Stimulated activated CD4-positive, alpha-beta T cell treated with anti-CD3 and anti-CD28 coated beads, Interleukin-4, amount 100 ng/mL, for 4 hours (primary cell): Measurements from ENCODE around the gene PDCD5.
"Not testable (repeated sequence)": the region's sequence is repeated elsewhere in the genome, so short reads cannot be mapped to it uniquely, and the experiment has no call there.

ENCODE experiments used
- DNase-seq, 2 experiments: peaks; one replicate each; pipeline ENCODE4 v3.0.0-alpha.2; 2020

Gene PDCD5, protein sequence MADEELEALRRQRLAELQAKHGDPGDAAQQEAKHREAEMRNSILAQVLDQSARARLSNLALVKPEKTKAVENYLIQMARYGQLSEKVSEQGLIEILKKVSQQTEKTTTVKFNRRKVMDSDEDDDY

DNA sequence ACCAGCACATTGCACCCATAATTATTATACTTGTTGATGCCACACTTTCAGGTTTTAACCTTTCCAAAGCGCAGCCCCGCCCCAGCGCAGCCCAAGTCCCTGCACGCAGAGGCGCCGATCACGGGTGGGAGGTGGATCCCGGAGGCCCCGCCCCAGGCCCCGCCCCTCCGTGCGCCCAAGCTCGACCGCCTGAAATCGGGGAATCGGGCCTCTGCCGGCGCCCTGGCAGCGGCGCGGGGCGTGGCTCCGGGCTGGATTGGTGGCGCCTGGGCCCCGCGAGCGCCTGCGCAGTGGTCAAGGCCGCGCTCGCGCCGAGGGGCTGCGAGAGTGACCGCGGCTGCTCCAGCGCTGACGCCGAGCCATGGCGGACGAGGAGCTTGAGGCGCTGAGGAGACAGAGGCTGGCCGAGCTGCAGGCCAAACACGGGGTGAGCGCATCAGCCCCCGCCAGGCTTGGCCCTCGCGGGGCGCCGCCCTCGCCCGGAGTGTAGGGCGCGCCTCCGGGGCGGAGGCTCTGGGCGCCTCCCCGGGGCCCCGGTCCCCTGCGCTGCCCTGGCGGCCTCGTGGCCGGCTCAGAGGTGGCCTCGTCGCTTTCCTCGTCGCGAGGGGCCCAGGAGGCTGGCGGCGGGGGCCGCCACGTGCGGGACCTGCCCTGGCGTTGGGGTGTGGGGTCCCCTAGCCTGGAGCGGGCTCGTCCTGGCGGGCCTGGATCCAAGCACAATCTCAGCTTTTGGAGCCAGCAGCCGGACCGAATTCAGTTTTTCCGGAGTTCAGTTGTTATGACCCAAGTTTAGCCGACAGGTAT, at the start of gene PDCD5:
Gene PDCD5, plus strand, starts transcription at position 290 of the 804 bp plus-strand sequence. Its CDS starts 72 bp downstream, at position 362.
- peak; percentile 95 to 98 for DNase-seq

DNA sequence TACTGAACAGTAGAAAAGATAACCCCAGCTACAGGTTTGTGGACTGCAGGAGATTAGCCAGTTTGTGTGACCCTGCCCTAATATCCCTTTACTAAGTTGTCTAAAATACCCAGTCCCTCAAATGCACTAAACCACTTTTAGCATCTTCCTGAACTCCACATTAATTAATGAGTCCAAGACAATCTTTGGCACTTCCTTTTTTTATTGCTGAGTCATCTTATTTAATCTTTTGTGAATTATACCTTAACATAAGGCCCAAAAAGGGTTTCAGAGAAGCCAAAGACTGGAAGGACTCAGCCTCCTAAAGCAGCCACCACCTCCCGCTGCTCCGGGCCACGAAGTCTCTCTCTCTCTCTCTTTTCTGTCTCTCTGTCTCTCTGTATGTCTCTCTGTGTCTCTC, 48.8 kb upstream of the PDCD5 start:
- no peak for DNase-seq

DNA sequence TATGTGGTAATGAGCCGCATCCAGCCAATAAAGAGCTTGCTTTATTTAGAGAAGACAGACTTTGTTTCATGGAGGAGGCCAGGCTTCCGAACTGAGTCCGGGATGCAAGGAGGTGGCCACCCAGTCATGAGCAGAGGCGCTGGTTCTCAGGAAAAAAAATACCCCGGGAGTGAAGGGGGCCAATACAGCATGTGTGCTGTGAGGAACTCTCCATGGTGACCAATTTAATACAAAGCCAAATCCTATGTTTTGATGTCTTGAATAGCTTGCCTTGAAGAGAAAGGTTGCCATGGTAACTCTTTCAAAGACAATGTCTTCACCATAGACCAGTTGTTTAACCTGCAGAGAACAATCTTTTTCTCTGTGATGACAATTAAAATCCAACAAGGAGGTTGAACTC, 43.4 kb upstream of the PDCD5 start:
- DNase-seq: no peak

DNA sequence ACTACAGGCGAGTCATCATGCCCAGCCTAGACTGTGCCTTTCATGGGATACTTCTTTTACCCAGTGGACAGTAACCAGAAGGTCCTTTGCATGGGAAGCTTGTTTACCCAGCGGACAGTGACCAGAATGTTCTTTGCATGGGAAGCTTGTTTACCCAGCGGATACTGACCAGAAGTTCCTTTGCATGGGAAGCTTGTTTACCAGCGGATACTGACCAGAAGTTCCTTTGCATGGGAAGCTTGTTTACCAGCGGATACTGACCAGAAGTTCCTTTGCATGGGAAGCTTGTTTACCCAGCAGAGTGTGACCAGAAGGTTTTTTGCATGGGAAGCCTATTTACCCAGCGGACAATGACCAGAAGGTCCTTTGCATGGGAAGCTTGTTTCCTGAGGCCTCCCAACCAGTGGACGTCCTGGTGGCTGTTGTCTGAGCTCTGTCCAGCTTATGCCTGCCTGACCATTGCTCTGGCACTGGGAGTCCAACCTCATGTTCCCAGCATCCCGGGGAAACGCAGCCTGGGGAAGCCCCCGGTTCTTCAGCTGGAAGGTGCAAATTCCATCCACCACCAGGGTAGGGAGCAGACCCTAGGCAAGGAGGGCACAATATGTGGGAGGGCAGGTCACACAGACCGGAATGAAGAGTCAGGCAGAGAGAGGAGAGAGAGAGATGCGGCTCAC, 41.6 kb upstream of the PDCD5 start:
- no peak for DNase-seq

DNA sequence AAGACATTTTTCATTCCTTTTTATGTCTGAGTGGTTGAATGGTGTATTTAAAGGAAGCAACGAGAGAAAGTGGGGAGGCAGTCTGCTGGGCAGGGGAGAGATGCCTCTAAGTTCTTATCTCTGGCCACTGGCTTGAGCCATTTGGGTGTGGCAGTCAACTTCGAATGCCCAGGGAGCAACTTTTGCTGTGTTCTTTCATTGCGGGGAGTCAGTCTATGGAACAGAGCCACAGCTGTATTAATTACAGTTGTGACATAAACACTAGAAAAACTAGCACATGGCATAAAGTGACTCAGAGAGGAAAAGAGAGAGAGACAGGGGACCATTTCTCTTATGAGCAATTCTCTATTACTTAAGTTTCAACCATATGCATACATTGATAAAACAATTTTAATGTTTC, 40.4 kb upstream of the PDCD5 start:
- DNase-seq: no peak

DNA sequence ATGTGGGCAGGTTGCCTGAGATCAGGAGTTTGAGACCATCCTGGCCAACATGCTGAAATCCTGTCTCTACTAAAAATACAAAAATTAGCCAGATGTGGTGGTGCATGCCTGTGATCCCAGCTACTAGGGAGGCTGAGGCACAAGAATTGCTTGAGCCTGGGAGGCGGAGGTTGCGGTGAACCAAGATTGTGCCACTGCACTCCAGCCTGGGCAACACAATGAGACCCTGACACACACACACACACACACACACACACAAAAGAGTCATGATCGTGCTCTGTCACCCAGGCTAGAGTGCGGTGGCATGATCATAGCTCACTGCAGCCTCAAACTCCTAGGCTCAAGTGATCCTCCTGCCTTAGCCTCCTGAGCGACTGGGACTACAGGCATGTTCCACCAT, 39.6 kb upstream of the PDCD5 start:
- not testable (repeated sequence) for DNase-seq

DNA sequence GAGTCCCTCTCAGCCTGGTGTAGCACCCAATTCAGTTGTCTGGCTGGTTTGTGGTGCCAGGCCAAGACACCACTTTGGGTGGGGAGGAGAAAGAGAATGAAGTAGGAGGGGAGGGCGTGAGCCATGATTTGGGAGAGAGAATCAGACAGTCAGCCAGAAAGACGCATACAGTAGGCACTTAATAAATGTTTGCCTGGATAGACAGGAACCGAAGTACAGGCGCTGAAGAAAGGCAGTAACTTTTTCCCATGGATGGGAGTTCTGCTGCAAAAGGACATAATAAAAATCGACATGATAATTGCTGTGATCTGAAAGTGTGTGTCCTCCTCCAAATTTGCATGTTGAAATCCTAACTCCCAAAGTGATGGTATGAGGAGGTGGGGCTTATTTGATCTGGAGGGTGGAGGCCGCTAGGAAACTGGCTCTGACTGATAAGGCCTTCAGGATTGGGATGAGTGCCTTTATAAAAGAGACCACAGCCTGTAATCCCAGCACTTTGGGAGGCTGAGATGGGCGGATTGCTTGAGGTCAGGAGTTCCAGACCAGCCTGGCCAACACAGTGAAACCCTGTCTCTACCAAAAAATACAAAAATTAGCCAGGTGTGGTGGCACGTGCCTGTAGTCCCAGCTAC, 38.4 kb upstream of the PDCD5 start:
- DNase-seq: no peak

DNA sequence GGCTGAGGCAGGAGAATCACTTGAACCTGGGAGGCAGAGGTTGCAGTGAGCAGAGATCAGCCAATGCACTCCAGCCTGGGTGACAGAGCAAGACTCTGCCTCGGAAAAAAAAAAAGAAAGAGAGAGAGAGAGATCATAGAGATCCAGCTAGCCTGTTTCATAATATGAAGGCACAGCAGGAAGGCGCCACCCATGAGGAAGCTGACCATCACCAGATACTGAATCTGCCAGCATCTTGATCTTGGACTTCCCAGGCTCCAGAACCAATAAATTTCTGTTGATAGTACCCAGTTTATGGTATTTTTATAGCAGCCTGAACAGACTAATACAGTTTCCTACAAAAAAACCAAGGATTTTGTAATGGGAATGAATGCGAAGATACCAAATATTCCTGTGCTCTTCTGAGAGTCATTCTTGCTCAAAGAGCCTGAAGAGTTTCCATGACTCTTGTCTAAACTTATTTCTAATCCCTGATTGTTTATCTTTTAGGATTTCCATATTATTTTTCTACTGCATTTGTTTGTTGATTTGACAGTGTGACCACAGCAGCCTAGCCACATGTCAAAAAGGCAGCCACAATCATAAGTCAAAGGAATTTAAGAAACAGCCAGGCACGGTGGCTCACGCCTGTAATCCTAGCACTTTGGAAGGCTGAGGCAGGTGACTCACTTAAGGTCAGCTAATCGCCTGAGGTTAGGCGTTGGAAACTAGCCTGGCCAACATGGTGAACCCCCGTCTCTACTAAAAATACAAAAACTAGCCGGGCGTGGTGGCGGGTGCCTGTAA, 37.7 kb upstream of the PDCD5 start:
- DNase-seq: no peak

DNA sequence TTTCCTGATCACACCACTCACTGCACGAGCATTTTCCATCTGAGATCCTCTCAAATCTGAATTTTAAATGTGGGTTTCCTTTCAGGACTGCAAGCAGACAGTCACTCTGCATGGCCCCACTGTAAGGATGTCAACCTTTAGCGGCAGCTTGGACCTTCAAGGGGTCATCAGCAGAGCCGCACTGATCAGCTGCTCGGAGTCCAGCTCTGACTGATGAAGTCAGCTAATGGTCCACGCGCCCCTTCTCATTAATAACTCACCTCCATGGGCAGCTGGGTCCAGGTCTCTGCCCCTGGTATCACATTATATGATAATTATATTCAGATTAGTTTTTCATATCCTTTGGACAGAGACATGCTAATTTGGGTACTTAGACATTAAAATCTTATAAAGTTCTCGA, 36.1 kb upstream of the PDCD5 start:
- no peak for DNase-seq

DNA sequence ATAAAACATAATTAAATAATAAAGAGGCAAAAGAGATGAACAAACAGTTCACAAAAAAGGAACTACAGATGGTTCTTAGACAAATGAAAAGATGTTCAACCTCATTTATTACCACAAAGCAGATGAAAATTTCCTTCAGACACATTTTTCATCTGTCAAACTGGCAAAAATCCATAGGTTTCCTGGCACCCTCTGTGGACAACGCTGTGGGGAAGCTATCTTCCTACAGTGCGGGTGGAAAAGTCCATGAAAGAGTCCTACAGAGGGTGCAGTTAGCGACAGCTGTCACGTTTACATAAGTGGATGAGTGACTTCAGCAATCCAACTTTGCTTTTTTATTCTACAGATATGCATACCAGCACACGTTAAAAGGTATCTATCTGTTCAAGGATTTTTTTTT, 30.3 kb upstream of the PDCD5 start:
- DNase-seq: no peak

DNA sequence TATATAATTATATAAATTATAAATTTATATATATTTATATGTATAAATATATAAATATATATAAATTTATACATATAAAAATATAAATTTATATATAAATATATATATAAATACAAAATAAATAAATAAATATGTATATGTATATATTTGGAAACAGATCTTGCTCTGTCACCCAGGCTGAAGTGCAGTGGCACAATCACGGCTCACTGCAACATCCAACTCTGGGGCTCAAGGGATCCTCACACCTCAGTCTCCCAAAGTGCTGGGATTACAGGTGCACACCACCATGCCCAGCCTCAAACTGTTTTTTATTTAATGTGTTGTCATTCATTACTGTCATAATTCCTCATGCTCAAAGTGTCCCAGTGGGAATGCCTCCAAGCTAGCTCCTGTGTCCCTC, 25.2 kb upstream of the PDCD5 start:
- DNase-seq: no peak

DNA sequence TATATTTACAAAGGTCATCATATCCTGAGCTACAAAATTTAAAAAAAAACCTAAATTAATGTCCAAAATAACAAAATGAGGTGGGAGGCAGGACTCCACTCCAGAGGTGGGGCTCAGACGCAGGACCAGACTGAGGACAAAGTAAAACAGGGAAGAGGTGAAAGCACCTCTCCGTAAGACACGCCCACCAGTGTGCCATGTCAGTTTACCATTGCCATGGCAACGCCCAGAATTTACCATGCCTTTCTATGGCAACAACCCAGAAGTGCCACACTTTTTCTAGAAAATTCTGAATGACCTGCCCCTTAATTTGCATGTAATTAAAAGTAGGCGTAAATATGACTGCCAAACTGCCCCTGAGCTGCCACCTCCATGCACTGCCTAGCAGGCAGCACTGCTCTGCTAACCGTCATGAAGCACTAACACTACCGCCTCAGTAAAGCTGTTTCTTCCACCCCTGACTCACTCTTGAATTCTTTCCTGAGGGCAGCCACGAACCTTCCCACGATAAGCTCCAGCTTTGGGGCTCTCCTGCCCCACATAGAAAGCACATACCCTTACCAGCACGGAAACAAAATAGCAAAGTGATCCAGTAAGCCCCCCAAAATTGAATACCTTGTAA, 22.3 kb upstream of the PDCD5 start:
- no peak for DNase-seq

DNA sequence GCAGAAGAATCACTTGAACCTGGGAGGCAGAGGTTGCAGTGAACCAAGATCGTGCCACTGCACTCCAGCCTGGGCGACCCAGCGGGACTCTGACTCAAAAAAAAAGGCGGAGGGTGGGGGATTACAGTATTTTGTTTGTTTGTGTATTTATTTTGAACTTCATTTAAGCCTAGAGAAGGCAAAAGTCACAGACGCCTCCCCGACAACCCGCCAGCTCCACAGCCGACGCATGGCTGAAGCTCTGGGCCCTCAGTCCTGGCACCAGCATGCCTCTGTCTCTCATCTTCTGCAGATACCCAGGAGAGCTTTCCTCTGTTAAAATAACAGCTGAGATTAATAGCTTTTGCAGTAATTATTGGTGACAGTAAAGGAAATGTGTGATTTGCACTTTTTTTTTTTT, 17.2 kb upstream of the PDCD5 start:
- DNase-seq: no peak

DNA sequence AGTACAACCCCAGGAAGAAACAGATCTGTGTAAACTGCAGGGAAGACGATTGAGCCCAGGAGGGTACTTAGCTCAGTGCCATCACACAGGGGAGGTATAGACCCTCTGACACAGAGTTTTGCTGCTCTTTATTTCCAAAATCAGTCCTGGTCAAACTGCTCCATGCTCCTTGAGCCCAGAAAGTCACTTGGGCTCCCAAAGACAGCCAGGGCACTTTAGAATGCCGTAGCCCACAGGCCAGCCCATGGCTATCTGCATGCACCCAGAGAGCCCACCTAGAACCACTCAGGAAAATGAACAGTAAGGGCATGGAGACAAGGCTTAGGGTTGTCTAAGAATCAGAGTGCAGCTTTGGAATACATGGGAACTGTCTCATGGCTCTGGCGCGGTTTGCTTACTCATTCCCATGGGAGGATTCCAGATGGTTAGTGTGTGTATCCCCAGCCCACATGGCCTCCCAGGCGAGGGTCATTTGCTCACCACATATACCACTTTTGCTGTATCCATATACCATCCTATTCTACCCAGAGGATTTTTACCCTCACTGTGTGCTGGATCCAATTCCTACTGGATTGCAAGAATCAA, 14.7 kb upstream of the PDCD5 start:
- no peak for DNase-seq

DNA sequence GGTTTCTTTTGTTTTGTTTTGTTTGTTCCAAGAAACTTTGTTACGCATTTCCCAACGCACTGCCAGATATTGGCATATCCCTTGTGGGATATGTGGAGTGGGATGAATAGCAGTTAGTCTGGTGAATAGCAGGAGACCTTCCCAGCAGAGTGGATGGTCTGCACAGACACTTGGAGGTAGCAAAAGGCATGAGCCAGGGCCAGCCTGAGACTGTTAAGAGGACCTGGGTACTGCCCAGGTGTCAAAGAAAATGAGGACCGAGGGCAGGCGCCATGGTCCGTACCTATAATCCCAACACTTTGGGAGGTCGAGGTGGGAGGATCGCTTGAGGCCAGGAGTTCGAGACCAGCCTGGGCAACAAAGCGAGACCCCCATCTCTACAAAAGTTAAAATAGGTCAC, 13.5 kb upstream of the PDCD5 start:
- DNase-seq: no peak

DNA sequence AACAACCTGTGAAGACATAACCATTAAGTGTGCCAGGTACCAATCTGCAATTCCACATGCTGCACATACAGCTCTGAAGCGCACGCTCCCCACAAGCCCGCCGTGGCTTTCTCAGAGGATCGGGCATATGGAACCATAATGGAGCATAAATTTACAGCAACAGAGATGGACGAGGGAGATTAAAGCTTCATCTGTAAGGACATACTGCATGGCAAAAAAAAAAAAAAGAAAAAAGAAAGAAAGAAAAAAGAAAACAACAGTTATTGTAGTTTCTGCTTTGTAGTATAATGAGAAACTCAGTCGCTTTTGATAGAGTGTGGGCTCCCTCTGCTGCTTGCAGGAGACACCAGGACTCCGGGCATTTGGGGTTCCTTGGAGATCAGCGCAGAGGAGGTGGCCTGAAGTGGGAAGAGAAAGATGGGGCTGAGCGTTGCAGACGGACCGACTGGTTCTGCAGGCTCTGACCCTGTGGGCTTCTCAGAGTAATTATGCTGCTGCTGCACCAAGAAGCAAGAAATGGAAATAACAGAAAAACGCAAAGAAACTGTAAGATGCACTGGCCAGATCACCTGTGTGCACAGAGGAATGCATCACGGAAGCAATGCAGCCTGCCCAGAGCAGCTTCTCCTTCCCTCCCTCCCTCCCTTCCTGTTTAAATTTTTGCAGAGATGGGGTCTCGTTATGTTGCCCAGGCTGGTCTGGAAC, 10.8 kb upstream of the PDCD5 start:
- DNase-seq: peak; percentile 13 to 23

DNA sequence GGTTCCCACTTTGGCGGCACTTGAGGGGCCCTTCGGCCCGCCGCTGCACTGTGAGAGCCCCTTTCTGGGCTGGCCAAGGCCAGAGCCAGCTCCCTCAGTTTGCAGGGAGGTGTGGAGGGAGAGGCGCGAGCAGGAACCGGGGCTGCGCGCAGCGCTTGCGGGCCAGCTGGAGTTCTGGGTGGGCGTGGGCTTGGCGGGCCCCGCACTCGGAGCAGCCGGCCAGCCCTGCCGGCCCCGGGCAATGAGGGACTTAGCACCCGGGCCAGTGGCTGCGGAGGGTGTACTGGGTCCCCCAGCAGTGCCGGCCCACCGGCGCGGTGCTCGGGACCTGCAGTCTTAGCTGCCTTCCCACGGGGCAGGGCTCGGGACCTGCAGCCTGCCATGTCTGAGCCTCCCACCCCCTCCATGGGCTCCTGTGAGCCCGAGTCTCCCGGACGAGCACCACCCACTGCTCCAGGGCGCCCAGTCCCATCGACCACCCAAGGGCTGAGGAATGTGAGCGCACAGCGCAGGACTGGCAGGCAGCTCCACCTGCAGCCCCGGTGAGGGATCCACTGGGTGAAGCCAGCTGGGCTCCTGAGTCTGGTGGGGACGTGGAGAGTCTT, 9.4 kb upstream of the PDCD5 start:
- DNase-seq: not testable (repeated sequence)

DNA sequence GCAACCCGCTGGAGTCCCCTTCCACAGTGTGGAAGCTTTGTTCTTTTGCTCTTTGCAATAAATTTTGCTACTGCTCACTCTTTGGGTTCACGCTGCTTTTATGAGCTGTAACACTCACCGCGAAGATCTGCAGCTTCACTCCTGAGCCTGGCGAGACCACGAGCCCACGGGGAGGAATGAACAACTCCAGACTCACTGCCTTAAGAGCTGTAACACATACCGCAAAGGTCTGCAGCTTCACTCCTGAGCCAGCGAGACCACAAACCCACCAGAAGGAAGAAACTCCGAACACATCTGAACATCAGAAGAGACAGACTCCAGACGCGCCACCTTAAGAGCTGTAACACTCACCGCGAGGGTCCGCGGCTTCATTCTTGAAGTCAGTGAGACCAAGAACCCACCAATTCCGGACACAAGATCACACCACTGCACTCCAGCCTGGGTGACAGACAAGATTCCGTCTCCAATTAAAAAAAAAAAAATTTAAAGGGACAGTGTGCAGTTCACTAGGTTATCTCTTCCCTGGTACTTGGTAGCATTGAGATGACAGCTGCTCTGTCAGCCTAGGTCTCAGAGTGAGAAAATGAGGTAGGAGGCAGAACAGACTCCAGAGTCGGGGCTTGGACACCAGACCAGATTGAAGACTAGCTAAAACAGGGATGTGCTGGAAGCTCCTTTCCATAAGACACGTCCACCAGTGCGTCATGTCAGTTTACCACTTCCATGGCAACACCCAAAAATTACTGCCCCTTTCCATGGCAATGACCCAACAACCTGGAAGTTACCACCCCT, 8.1 kb upstream of the PDCD5 start:
- not testable (repeated sequence) for DNase-seq

DNA sequence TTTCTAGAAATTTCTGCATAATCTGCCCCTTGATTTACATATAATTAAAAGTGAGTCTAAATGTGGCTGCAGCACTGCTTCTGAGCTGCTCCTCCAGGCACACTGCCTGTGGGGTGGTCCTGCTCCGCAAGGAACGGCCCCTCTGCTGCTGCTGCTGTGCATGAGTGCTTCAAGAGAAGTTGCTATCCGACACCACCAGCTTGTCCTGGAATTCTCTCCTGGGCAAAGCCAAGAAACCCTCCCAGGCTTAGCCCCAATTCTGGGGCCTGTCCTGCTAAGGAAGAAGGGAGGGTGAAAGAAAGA, 7.5 kb upstream of the PDCD5 start:
- DNase-seq: no peak

DNA sequence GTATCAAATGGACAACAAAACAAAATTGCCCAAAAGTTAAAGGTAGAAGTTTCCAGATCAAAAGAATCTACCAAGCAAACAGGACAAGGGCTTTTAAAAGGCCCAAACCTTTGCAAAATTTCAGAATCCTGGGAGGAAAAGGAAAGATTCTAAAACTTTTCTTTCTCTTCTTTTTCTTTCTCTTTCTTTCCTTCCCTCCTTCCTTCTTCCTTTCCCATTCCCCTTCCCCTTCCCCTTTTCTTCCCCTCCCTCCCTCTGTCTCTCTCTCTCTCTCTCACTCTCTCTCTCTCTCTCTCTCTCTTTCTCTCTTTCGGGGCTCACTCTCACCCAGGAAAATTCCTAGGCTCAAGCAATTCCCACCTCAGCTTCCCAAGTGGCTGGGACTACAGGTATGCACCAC, 4.2 kb upstream of the PDCD5 start:
- no peak for DNase-seq
